ENCODE measurements around the gene MRI1. TPM values are rescaled to one million over a fixed set of nuclear protein-coding genes. Genes with fewer than 3 reads are reported as not detected.

The MRI1 gene
- total and polyA plus RNA-seq, 2 of the 4 experiments (the other 2 are of a cell fraction), result 26.7 to 37.6 TPM

DNA sequence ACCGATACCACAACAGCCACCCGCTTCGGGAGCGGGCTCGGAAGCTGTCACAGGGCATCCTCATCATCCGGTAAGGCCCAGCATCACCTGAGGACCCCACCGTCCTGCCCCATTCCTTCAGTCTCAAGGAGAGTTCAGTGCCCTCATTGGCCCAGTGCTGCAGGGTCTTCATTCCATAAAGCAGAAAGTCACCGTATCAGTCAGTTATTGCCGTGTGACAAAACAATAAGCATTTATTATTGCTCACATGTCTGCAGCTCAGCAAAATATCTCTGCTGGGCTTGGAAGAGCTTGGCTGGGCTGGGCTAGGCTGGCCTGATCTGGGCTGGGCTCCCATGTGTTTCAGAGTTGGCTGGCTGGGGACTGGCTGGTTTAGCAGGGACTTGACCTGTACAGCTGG lies 8.1 kb upstream of the MRI1 start:
- no peak overlapping the region for H3K14ac ChIP-seq (replicated peaks; ENCODE audit: low read depth, low read length)
- H3K9ac ChIP-seq (ENCODE audit: low read depth, low read length), result no peak overlapping the region
- H3K56ac ChIP-seq (ENCODE audit: extremely low read depth, insufficient read depth, low read length), result no peak overlapping the region
- intact Hi-C loops (cut with micrococcal nuclease), result no loop called here
- dilution Hi-C loops (cut with HindIII; ENCODE audit: low sequenced_read_pairs, unreplicated experiment), result no loop called here
- in situ Hi-C loops (cut with MboI; ENCODE audit: low sequenced_read_pairs), result loop anchor here (25.0 kb wide), 1 partner anchor 331 kb away; the partner anchor contains the start of genes C19orf67 and SAMD1
- H3K23ac ChIP-seq (ENCODE audit: low read depth, low read length), result no peak overlapping the region
- peak overlapping the region; percentile 11 for H2AFZ ChIP-seq (replicated peaks; ENCODE audit: low read length, poor library complexity)
- H2BK15ac ChIP-seq (ENCODE audit: low read depth, low read length), result no peak overlapping the region
- no peak overlapping the region for H3K4me2 ChIP-seq (ENCODE audit: low read depth, low read length)
- ATAC-seq (ENCODE audit: low read depth) (no peak), DNase-seq (no peak)
- no peak overlapping the region for H2BK120ac ChIP-seq (ENCODE audit: low read depth, low read length)
- BruUV-seq (replicated peaks), result no TSS peak
- no peak overlapping the region for H4K8ac ChIP-seq (ENCODE audit: low read depth in 2 of 2, low read length in 2 of 2)
- no peaks in the 10 kb centered on the region for H3K4me1 ChIP-seq (ENCODE audit: control insufficient read depth, insufficient read depth, low read length)
- no peaks in the 10 kb centered on the region for H3K9me3 ChIP-seq (ENCODE audit: control insufficient read depth, insufficient read depth, low read length)
- no peak overlapping the region for H2AK9ac ChIP-seq (replicated peaks; ENCODE audit: low read depth, low read length, poor library complexity)
- no peak overlapping the region for H3K27ac ChIP-seq (ENCODE audit: insufficient read depth, low read length)
- POLR2A ChIA-PET (ENCODE audit: unreplicated experiment), result interaction anchor here (0.7 kb wide), 1 partner anchor 204 kb away, joined by 5 read pairs; no protein-coding TSS in a partner anchor
- no peak overlapping the region for H3K18ac ChIP-seq (ENCODE audit: low read depth, low read length)
- H3K4me3 ChIP-seq (ENCODE audit: insufficient read depth, low read depth, low read length), result no peak overlapping the region
- H3K36me3 ChIP-seq (ENCODE audit: control insufficient read depth, insufficient read depth, low read length), result peaks cover 73% of the 10 kb centered on the region
- H4K5ac ChIP-seq (ENCODE audit: low read depth, low read length), result no peak overlapping the region
- no peak overlapping the region for H2AK5ac ChIP-seq (ENCODE audit: low read depth, low read length)
- 95% methylated on average over 4 of the region's 9 CpGs; no CpG with 5 or more reads in 1 of the 2 experiments for WGBS, 2 experiments (ENCODE audit: extremely low coverage in 2 of 2, insufficient read length in 1 of 2)
- H3K79me1 ChIP-seq (ENCODE audit: low read depth in 1 of 2, low read length in 2 of 2), result peaks cover 7 to 29% of the 10 kb centered on the region in 2 experiments
- TF ChIP-seq MAZ (IDR thresholded peaks at IDR 0.05; ENCODE audit: borderline replicate concordance, low read depth, low read length) (no peak), BHLHE40 (IDR thresholded peaks at IDR 0.05; ENCODE audit: low read depth, low read length) (no peak), RCOR1 (IDR thresholded peaks at IDR 0.05; ENCODE audit: insufficient replicate concordance, low read length) (no peak), POLR2A (IDR thresholded peaks at IDR 0.05; ENCODE audit: low read depth, low read length) (no peak), RAD21 (IDR thresholded peaks at IDR 0.05; ENCODE audit: low read length) (no peak), MAFK (IDR thresholded peaks at IDR 0.05; ENCODE audit: low read depth, low read length) (no peak), MXI1 (IDR thresholded peaks at IDR 0.05; ENCODE audit: borderline replicate concordance, low read depth, low read length) (no peak), CHD1 (IDR thresholded peaks at IDR 0.05; ENCODE audit: low read depth, low read length) (no peak), SMC3 (IDR thresholded peaks at IDR 0.05; ENCODE audit: low read depth, low read length) (no peak), RFX5 (IDR thresholded peaks at IDR 0.05; ENCODE audit: low read depth, low read length) (no peak), NFE2L2 (IDR thresholded peaks at IDR 0.05; ENCODE audit: low read depth, low read length) (no peak)
- TF ChIP-seq, protein P1, sequence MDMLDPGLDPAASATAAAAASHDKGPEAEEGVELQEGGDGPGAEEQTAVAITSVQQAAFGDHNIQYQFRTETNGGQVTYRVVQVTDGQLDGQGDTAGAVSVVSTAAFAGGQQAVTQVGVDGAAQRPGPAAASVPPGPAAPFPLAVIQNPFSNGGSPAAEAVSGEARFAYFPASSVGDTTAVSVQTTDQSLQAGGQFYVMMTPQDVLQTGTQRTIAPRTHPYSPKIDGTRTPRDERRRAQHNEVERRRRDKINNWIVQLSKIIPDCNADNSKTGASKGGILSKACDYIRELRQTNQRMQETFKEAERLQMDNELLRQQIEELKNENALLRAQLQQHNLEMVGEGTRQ (IDR thresholded peaks at IDR 0.05; ENCODE audit: low read depth, low read length), result no peak
- TF ChIP-seq, protein P2, sequence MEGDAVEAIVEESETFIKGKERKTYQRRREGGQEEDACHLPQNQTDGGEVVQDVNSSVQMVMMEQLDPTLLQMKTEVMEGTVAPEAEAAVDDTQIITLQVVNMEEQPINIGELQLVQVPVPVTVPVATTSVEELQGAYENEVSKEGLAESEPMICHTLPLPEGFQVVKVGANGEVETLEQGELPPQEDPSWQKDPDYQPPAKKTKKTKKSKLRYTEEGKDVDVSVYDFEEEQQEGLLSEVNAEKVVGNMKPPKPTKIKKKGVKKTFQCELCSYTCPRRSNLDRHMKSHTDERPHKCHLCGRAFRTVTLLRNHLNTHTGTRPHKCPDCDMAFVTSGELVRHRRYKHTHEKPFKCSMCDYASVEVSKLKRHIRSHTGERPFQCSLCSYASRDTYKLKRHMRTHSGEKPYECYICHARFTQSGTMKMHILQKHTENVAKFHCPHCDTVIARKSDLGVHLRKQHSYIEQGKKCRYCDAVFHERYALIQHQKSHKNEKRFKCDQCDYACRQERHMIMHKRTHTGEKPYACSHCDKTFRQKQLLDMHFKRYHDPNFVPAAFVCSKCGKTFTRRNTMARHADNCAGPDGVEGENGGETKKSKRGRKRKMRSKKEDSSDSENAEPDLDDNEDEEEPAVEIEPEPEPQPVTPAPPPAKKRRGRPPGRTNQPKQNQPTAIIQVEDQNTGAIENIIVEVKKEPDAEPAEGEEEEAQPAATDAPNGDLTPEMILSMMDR (conservative IDR thresholded peaks at IDR 0.05; ENCODE audit: low read depth, low read length), result no peak
- no peak overlapping the region for H3K4ac ChIP-seq (ENCODE audit: low read depth, low read length)
- H4K20me1 ChIP-seq (ENCODE audit: insufficient read depth, low read length), result no peaks in the 10 kb centered on the region; the same call in 1 of the 2 replicates
- no peaks in the 10 kb centered on the region for H3K9me1 ChIP-seq (ENCODE audit: insufficient read depth, low read length)
- H2BK5ac ChIP-seq (ENCODE audit: low read depth, low read length, poor library complexity, severe bottlenecking), result no peak overlapping the region
- H4K91ac ChIP-seq (ENCODE audit: insufficient read depth, low read depth, low read length), result no peak overlapping the region
- H2BK20ac ChIP-seq (ENCODE audit: low read depth, low read length), result no peak overlapping the region
- CTCF ChIA-PET, result no interaction called here
- no peaks in the 10 kb centered on the region for H3K27me3 ChIP-seq (ENCODE audit: control insufficient read depth, insufficient read depth, low read length)

All from IMR-90 (cell line).